ENCODE data around the gene IPCEF1.

- TF ChIP-seq CTCF (IDR thresholded peaks at IDR 0.05) (no peak), POLR2A (IDR thresholded peaks at IDR 0.05) (no peak)
These were observed 244.3 kb downstream of the IPCEF1 start for GRCh38 chr6:154112181-154112809.
